HUES6 (cell line): ENCODE results near the gene PKNOX2.

Source experiments
- H3K27ac ChIP-seq: 2 replicates; pipeline ENCODE4 v1.7.0; 2013; ENCODE audit warnings: low read depth, mild to moderate bottlenecking, low read length, inconsistent platforms
- H3K27me3 ChIP-seq: 2 replicates; pipeline ENCODE4 v1.6.1; 2013; ENCODE audit warnings: low read length; ENCODE audit not compliant: control insufficient read depth, insufficient read depth
- H3K36me3 ChIP-seq: 2 replicates; pipeline ENCODE4 v1.6.1; 2013; ENCODE audit warnings: low read length; ENCODE audit not compliant: control insufficient read depth, insufficient read depth
- H3K4me1 ChIP-seq: 2 replicates; pipeline ENCODE4 v1.6.1; 2013; ENCODE audit warnings: low read length; ENCODE audit not compliant: control insufficient read depth, insufficient read depth
- H3K4me3 ChIP-seq: 2 replicates; pipeline ENCODE4 v1.5.1; 2013; ENCODE audit warnings: low read depth, low read length
- H3K9ac ChIP-seq: one replicate; pipeline ENCODE4 v1.6.1; 2013; ENCODE audit warnings: mild to moderate bottlenecking, low read length
- H3K9me3 ChIP-seq: 2 replicates; pipeline ENCODE4 v1.6.1; 2013; ENCODE audit warnings: low read depth, low read length; ENCODE audit not compliant: control insufficient read depth, insufficient read depth

The PKNOX2 gene

DNA sequence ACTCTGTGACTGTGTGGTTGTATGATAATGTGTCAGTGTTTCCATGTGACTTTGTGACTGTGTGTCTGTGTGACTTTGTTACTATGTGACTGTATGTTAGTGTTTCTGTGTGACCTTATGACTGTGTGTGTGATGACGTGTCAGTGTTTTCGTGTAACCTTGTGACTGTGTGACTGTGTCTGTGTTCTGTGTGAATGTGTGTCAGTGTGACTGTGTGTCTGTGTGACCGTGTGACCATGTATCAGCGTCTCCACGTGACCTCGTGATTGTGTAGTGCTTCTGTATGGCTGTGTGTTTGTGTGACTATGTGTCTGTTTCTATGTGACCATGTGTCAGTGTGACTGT, 9.5 kb upstream of the PKNOX2 start:
- no peak overlapping the region for H3K9ac ChIP-seq
- H3K36me3 ChIP-seq, result no peaks in the 10 kb centered on the region
- H3K27ac ChIP-seq, result no peak overlapping the region
- peaks cover 6% of the 10 kb centered on the region; the same call in 1 of the 2 replicates for H3K27me3 ChIP-seq
- no peaks in the 10 kb centered on the region for H3K9me3 ChIP-seq
- H3K4me1 ChIP-seq, result peaks cover 7% of the 10 kb centered on the region
- no peak overlapping the region for H3K4me3 ChIP-seq

- no peaks in the 10 kb centered on the region for H3K9me3 ChIP-seq
Measured at GRCh38 chr11:125155767-125156166, 8.8 kb upstream of the PKNOX2 start.

GRCh38 chr11:125156346-125157117, 8.0 kb upstream of the PKNOX2 start:
- Histone ChIP-seq H3K36me3 (no peaks in the 10 kb centered on the region), H3K27ac (no peak overlapping the region), H3K27me3 (peaks cover 6% of the 10 kb centered on the region), H3K9me3 (no peaks in the 10 kb centered on the region), H3K4me3 (no peak overlapping the region), H3K9ac (no peak overlapping the region), H3K4me1 (peaks cover 7% of the 10 kb centered on the region; the same call in 1 of the 2 replicates)

More at GRCh38 chr11:125155767-125156166, 8.8 kb upstream of the PKNOX2 start:
- Histone ChIP-seq H3K9ac (no peak overlapping the region), H3K27me3 (peaks cover 6% of the 10 kb centered on the region; the same call in 1 of the 2 replicates), H3K4me3 (no peak overlapping the region), H3K4me1 (peaks cover 7% of the 10 kb centered on the region; the same call in 1 of the 2 replicates), H3K27ac (no peak overlapping the region), H3K36me3 (no peaks in the 10 kb centered on the region)

DNA sequence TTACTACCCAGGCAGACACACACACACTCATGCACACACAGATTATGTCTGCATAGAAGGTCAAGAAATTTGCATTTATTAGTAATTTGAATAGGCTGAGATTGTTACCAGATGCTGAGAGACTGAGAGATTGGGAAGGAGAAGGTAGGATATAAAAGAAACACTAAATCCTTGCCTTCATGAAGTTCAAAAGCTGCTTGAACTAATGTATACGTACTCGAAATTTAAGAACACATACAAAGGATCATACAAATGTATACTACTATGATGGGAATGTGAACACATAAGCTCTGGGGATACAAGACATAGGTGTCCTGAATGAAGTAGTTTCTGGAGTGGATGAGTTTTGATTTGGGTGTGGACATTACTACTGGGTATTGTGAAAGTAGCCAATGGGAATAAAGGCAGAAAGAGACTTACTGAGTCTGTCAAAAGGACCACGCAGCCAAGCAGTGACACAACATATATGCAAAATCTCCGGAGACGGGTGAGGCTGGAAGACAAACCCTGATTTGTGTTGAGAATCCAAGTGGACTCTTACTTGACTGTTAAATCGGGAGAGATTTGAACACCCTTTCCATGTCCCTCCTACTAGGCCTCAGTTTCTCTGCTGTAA, 7.3 kb upstream of the PKNOX2 start:
- Histone ChIP-seq H3K4me1 (peaks cover 8% of the 10 kb centered on the region), H3K36me3 (no peaks in the 10 kb centered on the region), H3K4me3 (no peak overlapping the region), H3K9ac (no peak overlapping the region), H3K27me3 (peaks cover 5% of the 10 kb centered on the region), H3K9me3 (no peaks in the 10 kb centered on the region), H3K27ac (no peak overlapping the region)

GRCh38 chr11:125157953-125158680, 6.4 kb upstream of the PKNOX2 start:
- Histone ChIP-seq H3K9ac (no peak overlapping the region), H3K36me3 (no peaks in the 10 kb centered on the region), H3K27me3 (peaks cover 4% of the 10 kb centered on the region), H3K4me1 (peaks cover 17% of the 10 kb centered on the region), H3K9me3 (no peaks in the 10 kb centered on the region), H3K4me3 (no peak overlapping the region), H3K27ac (no peak overlapping the region)

- H3K4me3 ChIP-seq, result peak overlapping the region; percentile 65
- no peaks in the 10 kb centered on the region for H3K9me3 ChIP-seq
- H3K4me1 ChIP-seq, result peaks cover 28% of the 10 kb centered on the region
- H3K27ac ChIP-seq, result no peak overlapping the region
- H3K36me3 ChIP-seq, result no peaks in the 10 kb centered on the region
- H3K9ac ChIP-seq, result no peak overlapping the region
- peaks cover 27% of the 10 kb centered on the region for H3K27me3 ChIP-seq
Measured at GRCh38 chr11:125162743-125163142, 1.8 kb upstream of the PKNOX2 start.

DNA sequence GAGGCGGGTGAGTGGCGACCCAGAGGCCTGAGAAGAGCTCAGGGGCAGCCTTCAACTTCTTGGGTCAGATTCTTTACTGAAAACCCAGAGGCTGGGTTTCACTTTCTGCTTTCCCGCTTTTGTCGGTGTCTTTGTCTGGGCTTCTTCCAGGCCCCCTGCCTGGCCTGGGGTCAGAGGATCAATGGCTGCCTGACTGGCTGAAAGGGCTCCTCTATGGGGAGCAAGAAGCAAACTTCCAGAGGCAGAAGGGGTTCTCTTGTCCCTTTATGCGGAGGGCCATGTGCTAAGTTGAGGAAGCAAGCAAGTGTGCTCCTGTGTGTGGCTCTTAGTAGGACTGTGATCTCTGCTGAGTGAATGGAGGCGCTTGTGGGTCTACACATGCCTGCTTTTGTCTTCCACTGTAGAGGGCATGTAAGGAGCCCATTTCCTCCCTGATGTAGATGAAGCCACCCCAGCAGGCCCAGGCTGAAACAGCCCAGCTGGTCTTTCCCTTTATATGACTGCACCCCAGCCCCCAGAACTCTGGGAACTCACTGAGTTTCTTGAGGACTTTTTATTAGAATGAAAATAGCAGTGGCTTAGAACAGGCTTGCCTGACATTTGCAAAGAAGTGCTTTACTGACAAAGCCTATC, 1.0 kb upstream of the PKNOX2 start:
- Histone ChIP-seq H3K36me3 (no peaks in the 10 kb centered on the region), H3K9me3 (no peaks in the 10 kb centered on the region), H3K27me3 (peaks cover 35% of the 10 kb centered on the region), H3K4me1 (peaks cover 36% of the 10 kb centered on the region), H3K9ac (peak overlapping the region; percentile 59), H3K27ac (peak overlapping the region; percentile 41; the same call in 1 of the 2 replicates), H3K4me3 (peak overlapping the region; percentile 65)

DNA sequence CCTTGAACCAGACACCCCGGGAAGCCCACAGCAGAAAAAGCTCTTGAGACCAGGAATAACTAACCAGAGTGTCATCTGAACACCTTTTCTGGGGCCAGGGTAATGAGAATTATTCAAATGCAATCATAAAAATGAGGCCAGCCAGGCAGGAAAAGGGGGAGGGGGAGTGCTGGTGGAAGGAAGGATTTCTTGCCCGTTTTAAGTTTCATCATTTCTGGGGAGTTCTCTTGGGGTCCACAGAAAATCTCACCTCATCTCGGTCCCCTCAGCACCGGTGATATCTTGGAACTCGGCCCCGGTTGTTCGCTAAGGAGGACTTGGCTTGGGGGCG, 495 bp upstream of the PKNOX2 start:
- Histone ChIP-seq H3K4me3 (peak overlapping the region; percentile 65), H3K9me3 (no peaks in the 10 kb centered on the region), H3K4me1 (peaks cover 41% of the 10 kb centered on the region), H3K27me3 (peaks cover 40% of the 10 kb centered on the region), H3K27ac (peak overlapping the region; percentile 41; the same call in 1 of the 2 replicates), H3K9ac (peak overlapping the region; percentile 59), H3K36me3 (no peaks in the 10 kb centered on the region)

DNA sequence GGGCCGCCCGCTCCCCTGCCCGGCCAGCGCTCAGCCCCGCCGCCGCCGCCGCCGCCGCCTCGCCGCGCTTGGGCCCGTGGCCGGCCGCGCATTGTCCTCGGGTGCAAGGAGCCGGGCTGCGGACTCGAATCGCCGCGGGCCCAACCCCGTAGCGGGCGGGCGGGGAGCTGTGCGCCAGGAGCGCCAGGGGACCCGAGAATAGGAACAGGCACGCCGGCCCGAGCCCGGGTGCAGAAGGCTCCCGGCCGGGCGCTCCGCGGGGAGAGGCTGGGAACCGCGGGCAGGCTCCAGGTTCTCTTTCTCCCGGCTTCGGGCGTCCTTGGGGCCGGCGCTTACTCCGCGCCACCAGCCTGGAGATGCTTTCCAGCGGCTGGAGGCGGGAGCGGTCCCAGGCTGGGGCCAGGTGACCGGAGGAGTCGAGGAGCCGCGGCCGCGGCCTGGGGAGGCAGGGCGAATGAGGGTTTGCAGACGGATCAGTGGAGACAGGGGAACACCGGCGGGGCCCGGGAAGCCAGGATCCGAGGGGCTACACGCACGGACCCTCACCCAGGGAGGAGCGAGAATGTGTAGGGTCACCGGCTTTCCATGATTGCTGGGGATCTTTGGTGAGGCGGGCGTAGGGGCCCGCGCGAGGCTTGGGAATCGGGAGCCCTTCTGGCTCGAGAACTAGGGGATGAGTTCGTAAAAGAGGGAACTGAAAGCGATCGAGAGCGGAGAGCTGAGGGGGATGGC, 726 bp downstream of the PKNOX2 start:
- Histone ChIP-seq H3K9me3 (no peaks in the 10 kb centered on the region), H3K4me1 (peaks cover 50% of the 10 kb centered on the region), H3K4me3 (peak overlapping the region; percentile 73), H3K9ac (peak overlapping the region; percentile 80), H3K27me3 (peaks cover 52% of the 10 kb centered on the region), H3K27ac (no peak overlapping the region; the same call in 1 of the 2 replicates), H3K36me3 (no peaks in the 10 kb centered on the region)
